NAMALWA (cell line): Measurements from ENCODE around the gene OPTN.
"Not testable (repeated sequence)": the region's sequence is repeated elsewhere in the genome, so short reads cannot be mapped to it uniquely, and the experiment has no call there.

Source experiments
- DNase-seq: peaks from one replicate; pipeline ENCODE4 v3.0.0-alpha.2; 2015; ENCODE audit warnings: low spot score

OPTN gene

DNA sequence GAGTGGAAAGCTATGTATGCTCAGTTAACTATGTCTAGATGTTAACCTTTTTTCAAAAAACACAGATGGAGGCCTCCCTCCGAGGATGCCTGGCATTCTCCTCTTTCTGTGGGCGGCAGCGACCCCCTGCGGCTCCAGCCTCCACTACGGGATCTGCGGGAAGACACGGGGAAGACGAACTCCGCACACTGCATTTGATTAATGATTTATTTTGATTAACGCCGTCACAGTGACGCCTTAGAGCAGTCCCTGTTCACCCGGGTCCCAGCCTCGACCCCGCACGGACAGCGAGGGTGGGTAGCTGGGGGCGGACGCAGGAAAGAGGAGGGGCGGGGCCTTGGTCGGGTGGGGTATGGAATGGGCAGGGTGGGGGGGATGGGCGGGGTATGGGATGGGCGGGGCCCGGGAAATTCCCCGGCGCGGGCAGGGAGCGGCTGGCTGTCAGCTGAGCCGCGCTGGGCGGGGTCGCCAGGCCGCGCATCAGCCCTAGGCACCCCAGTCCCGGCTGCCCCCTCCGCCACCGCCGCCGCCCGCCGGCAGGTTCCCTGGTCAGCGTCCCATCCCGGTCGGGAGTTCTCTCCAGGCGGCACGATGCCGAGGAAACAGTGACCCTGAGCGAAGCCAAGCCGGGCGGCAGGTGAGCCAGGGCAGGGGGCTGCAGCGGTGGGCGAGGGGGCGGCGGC is at the start of gene OPTN:
TSS of gene OPTN (plus strand) at position 498 of the 683 bp plus-strand sequence. CDS start 8,960 bp downstream, outside the sequence.
- DNase-seq = peak; percentile 88

DNA sequence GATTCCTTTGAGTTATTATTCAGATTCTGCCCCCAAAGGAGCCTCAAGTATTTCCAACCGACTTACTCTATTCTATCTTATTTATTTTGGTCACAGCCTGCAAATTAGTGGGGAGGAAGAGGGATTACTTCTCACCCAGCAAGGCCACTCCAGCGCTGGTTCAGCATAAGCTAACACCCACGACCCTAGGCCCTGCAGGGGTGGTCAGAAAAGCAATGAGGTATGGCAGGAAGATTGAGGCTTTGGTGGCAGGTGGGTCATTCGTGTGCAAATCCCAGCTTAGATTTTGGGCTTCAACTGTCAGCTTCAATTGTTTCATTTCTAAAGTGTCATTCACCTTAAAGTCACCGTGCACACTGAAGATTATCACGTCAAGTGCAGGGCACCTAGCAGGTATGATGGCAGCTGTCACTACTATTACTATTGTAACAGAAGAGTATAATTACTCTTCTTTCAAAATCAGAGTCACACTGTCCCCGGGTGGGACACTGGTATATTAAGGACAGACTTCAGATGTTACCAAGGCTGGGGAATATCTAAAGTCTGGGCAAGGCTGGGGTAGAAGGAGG is 48.8 kb upstream of the OPTN start:
- no peak for DNase-seq

DNA sequence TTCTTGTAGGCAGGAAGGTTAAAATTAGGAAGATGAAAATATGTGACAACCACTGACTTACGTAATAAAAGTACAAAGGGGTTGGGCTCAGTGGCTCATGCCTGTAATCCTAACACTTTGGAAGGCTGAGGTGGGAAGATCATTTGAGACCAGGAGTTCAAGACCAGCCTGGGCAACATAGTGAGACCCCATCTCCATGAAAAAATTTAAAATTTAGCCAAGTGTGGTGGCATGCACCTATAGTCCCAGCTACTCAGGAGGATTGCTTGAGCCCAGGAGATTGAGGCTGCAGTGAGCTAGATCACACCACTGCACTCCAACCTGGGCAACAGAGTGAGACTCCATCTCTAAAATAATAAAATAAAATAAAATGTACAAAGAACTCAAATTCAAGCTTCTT is 46.8 kb upstream of the OPTN start:
- not testable (repeated sequence) for DNase-seq

DNA sequence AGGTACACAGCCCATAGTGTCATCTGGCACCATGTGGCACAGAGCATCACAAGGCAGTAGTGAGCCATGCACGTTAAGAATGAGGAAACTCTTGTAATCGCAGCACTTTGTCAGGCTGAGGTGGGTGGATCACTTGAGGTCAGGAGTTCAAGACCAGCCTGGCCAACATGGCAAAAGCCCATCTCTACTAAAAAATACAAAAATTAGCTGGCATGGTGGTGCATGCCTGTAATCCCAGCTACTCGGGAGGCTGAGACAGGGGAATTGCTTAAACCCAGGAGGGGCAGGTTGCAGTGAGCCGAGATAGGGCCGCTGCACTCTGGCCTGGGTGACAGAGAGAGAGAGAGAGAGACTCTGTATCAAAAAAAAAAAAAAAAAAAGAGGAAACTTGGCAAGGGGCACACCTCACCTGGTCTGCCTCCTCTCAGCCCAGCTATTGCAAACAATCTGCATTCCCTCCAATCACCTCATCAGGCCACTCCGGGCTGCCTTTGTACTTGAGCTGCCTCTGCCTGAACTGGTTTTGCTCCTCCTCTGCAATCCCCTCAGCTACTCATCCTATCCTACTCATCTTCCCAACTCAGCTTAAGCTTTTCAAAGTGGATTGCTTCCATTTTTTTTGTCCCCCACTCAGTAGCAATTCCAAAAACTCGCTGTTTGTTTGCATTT is 46.0 kb upstream of the OPTN start:
- DNase-seq = no peak

DNA sequence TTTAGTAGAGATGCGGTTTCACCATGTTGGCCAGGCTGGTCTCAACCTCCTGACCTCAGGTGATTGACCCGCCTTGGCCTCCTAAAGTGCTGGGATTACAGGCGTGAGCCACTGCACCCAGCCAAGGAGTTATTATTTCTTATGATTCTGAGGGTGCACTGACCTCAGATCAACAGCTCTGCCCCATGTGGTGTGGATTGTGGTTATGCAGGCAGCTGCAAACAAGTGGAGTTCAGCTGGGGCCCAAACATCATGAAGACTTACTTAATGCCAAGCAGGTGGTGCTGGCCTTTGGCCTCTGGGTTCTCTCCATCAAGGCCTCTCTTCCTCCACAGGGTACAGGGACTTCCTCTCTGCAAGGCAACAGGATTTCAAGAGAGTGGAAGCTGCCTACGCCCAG is 45.1 kb upstream of the OPTN start:
- peak; percentile 16 for DNase-seq

DNA sequence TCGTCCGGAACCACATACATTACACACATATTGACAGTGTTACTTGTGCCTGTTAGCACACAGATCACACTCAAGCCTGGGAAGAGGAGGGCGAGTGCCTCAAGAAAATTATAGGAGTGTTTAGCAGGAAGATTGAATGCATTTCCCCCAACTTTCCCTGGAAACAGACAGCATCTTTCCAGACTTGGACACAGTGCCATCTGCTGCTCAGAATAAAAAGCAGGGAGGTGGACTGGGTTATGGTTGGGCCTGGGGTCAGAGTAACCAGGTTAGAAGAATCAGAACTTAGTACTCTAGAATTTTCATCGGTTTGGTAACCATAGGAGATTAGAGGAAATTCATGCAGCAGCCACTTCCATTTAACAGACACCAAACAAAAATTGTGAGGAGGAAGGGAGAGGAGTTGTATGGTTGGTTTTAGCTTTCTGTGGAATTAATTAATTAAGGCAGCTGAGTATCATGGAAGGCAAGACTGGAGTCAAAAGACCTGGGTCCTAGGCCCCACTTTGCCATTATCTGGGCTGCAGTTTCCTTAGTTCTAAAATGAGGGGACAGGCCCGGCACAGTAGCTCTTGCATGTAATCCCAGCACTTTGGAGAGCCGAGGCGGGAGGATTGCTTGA is 43.4 kb upstream of the OPTN start:
- DNase-seq = no peak

DNA sequence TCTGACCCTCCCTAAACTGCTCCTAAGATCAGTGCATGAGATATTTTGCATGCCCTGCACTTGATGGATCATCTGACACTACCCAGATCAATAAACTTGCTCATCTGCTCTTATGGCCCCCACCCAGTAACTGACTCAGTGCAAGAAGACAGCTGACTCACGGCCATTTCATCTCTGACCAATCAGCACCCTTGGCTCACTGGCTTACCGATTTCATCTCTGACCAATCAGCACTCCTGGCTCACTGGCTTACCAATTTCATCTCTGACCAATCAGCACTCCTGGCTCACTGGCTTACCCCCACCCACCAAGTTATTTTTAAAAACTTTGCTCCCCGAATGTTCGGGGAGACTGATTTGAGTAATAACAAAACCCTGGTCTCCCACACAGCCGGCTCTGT is 37.2 kb upstream of the OPTN start:
- no peak for DNase-seq

DNA sequence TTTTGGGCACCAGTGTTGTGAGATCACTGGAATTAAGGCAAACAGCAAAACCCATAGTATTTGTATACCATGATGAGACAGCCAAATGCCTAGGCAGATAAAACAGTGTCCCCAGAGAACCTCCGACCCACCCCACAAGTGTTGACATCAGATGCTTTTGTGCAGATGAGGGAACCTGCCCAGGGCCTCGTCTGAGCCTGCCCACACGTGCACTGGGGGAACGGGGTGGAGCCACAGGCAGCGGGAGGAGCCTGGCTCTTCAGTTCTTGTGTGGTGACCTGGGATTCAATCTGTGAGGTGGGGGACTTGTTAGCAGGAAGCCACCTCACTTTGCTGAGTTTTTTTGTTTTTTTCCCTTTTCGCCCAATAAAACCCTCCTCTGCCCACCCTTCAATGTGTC is 33.4 kb upstream of the OPTN start:
- no peak for DNase-seq

DNA sequence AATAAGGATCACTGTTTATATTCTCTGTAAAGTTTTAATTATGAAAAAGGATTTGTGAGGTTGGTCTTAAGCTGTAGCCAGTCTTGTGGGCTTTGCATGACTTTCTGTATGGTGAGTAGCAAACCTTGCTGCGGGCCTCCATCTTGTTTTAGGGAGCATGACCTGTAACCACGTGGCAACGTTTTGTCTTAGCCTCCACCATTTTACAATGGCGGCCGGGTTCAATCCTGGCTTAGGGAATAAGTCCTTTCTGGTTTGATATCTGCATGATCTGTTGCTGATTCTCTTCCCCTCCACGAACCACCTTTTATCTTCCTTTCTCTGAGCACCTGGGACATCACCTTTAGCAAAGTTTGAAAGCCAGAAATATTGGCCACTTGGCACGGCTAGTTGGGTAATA is 32.5 kb upstream of the OPTN start:
- no peak for DNase-seq

DNA sequence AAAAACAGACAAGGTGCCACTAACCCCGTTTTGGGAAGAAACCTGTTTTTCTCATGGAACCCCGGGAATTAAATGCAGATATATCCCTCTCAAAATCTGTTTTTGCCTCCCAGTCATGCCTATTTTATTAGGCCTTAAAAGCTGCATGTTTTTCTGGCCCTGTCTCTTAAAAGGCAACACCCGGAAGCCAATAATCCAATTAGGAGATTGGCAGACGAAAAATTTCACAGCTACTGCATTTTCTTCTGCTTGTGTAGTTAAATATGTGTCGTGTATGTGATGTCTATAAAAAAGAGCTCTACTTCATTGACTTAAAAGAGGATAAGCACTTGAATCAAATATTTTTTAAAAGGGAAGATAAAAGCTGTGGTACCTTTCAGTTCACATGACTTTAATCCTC is 31.9 kb upstream of the OPTN start:
- no peak for DNase-seq

DNA sequence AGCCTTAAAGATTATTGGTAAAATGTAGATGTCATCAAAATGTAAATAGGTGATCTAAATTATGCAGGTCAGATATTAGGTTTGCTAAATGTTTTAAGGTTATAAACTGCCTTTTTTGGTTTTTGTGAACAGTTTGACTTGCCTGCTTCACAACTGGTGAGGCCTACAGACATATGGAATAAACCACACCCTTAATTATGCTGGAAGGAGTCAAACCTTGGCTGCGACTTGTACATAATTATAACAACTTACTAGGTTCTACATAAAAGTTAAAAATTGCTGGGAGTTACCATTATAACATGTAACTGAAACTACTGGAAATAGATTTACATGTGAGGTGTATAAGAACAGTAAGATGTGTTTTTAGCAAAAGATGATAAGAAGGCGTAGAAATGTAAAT is 31.5 kb upstream of the OPTN start:
- DNase-seq = no peak

DNA sequence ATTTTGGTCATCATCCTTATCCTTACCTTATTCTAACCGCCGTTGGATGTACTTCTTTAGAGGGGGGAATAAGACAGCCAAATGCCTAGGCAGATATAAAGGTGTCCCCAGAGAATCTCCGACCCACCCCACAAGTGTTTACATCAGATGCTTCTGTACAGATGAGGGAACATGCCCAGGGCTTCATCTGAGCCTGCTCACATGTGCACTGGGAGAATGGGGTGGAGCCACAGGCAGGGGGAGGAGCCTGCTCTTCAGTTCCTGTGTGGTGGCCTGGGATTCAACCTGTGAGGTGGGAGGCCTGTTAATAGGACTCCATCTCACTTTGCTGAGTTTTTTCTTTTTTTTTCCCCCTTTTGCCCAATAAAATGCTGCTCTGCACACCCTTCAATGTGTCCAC is 27.6 kb upstream of the OPTN start:
- DNase-seq = peak; percentile 22

DNA sequence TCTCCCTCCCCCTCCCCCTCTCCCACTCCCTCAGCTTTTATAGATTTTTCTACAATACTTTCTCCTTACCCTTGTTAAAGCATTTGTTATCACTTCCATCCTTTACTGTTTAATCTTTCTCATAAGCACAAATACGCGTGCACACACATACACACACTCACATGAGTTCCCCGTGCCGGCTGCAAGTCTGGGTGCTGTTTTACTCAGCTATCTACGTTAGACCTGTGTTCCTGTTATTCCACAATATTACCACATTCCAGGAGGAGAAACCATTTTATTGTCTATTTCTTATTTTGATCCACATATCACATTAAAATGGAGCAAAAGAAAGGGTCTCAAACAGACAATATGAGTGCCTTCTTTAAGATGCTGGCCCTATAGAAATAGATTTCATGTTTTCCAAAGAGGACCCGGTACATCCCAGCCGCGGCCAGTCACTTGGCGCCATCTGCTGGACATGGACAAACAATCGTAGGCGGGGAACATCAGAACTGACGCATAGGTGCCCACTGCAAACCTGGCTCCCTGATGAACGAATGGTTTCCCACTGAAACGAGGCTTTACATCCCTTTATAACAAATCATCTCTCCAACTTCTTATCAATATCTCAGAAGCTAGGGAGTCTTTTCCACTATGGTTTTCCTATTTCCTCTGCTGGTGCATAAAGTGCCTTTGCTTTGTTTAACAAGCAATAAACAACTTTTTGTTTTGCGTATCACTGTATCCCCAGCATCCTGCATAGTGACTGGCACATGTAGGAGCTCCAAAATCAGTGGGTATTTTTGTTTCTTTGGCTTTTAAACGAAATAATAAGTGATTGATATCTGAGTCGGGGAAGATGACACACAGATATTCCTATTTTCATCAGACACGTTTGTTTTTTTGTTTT is 25.2 kb upstream of the OPTN start:
- peak; percentile 75 for DNase-seq

DNA sequence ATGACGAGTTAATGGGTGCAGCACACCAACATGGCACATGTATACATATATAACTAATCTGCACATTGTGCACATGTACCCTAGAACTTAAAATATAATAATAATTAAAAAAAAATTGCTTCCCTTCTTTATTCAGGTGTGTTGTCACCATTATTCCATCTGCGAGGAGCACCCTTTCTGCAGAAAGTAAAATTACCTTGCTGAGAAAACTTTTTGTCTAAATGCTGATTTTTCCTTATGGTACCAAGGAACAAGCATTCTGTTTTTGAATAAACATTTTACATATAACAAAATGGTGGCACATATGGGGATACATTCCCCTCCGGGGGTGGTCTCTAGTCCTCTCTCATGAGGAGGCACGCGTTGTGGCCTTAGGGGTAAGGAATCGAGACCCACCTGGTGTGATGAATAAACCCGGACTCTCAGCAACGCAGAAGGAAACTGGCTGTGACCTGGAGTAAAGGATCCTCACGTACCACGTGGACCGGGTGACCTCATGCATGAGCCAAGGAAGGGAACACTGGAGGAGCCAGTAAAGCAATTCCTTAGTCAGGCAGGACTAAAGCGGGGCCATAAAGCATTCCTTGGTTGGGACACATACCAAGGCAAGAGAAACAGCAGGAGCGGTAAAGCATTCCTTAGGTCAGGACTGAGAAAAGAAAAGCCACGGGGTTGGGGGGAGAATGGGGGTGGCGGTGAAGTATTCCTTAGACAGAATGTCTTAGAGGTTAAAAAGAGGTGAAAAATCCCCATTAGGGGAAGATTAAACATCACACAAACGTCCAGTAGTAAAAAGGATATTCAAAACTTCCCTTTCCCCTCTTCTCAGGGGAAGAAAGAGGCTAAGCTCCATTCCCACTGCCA is 20.8 kb upstream of the OPTN start:
- no peak for DNase-seq

DNA sequence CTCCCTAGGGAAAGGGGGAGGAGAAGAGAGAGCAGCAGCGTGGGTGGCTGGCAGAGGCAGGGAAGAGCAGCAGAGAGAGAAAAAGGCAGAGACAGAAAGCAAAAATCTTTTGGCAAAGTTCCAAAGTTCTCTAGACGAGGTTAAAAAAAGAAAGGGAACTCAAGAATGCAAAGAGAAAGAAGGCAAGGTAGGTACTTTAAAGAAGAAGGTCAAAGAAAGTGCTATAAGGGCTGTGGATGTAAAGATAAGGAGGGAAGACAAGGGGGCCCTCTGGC is 20.2 kb upstream of the OPTN start:
- no peak for DNase-seq

DNA sequence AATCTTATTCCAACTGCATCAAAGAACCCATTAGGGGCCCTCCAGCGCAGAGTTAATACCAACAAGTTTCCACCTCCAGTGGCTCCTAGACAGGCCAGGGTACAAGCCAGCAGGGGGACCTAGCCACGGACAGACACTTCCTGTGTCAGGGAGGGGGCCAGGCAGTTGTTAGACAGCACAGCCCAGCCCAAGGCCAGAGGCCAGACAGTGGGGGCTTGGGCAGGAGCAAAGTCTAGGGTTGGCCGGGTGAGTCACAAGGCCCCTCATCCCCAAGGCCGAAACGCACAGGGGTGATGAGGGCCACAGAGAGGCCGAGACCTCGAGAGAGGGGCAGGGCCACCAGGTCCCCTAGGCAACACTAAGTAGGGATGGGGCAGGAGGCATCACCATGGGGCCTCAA is 19.3 kb upstream of the OPTN start:
- no peak for DNase-seq

DNA sequence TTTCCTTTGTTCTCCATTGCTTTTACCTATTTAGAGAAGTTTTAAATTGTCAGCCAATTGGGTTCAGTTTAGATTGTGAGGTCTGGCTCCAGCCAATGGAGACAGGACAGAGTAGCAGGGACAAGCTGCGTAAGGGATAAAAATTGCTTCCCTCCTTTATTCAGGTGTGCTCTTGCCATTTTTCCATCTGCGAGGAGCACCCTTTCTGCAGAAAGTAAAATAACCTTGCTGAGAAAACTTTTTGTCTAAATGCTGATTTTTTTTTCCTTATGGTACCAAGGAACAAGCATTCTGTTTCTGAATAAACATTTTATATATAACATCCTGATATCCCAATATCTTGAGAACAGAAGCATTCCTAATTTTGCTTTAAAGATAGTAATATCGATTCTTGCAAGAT is 16.3 kb upstream of the OPTN start:
- not testable (repeated sequence) for DNase-seq

DNA sequence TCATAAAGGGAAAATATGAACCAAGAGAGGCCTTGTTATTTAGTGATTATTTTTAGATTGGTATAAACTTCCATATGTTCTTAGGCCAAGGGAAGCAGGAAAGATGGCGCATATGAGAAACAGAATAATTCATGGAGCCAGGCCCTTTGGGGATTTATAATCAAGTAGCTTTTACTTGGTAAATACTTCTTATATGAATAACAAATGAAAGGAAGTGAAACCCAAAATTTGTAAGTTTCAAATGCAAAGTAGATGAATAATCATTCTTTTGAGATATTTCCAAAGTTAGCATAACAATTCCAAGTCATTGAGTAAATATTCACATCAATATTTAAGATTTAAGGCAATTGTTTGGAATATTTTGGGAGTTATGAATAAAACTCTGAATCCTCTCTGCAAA is 13.9 kb upstream of the OPTN start:
- no peak for DNase-seq

DNA sequence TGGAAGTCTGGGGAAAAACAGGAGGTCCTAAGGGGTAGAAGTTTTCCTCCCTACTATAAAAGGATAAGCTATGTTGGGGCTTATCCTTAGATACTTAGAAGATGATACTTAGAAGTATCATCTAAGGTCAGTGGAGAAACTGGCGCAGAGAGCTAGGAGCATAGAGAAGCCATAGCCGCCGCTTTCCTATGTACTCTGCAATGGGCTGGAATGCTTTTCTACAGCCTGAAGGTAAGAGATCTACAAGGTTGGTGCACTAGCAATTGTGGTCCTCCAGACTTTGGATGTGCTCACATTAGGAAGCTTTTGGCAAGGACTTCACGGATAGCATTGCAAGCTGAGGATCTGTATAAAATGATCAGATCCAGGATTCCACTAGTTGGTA is 12.4 kb upstream of the OPTN start:
- DNase-seq = no peak

DNA sequence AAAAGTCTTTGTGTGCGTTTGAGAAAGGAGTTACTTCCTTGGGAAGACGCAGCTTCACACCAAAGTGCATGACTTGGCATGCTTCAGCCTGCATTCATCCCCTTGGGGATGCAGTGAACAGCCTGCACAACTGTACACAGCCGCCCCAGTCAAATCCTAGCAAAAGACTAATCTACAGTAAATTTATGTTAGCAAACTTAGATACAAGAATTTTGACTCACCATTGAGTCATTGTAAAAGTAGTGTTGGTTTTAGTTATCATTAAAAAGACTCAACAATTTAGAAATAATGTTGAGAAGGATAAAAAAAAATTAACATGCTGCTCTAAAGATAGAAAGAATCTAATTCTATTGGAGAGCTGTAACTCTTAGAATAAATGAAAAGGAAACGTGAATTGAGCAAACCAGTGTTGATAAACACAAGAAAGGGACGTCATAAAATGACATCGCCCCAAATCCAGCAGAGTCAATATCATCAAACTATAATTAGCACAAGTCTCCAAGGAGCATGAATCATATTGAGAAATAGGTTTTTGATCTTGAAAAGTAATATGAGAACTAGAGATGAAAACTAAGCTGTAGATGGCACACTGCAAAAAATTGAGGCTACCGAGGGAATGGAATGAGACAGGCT is 11.9 kb upstream of the OPTN start:
- DNase-seq = no peak

DNA sequence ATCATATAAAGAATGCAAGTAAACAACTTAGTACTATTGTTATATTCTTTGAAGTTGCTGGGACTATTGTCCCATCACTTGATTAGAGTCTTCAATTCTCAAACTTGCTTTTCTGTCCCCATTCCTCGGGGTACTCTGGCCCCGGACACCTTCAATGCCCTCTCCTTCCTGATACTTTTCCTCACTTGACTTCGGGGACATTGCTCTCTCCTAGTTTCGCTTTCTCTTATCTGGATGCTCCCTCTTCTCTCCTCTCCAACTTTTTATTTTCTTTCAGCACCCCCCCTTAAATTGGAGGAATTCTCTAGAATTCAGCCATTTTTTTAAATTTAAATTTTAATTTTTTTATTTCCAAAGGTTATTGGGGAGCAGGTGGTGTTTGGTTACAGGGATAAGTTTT is 10.6 kb upstream of the OPTN start:
- no peak for DNase-seq
